GM21529 (cell line): ENCODE measurements around the gene MYOF.

Source experiments
- ATAC-seq: cut with Tn5 transposase; IDR thresholded peaks from one replicate; pipeline ENCODE4 v1.9.1; 2021; ENCODE audit not compliant: unreplicated experiment

MYOF gene, protein sequence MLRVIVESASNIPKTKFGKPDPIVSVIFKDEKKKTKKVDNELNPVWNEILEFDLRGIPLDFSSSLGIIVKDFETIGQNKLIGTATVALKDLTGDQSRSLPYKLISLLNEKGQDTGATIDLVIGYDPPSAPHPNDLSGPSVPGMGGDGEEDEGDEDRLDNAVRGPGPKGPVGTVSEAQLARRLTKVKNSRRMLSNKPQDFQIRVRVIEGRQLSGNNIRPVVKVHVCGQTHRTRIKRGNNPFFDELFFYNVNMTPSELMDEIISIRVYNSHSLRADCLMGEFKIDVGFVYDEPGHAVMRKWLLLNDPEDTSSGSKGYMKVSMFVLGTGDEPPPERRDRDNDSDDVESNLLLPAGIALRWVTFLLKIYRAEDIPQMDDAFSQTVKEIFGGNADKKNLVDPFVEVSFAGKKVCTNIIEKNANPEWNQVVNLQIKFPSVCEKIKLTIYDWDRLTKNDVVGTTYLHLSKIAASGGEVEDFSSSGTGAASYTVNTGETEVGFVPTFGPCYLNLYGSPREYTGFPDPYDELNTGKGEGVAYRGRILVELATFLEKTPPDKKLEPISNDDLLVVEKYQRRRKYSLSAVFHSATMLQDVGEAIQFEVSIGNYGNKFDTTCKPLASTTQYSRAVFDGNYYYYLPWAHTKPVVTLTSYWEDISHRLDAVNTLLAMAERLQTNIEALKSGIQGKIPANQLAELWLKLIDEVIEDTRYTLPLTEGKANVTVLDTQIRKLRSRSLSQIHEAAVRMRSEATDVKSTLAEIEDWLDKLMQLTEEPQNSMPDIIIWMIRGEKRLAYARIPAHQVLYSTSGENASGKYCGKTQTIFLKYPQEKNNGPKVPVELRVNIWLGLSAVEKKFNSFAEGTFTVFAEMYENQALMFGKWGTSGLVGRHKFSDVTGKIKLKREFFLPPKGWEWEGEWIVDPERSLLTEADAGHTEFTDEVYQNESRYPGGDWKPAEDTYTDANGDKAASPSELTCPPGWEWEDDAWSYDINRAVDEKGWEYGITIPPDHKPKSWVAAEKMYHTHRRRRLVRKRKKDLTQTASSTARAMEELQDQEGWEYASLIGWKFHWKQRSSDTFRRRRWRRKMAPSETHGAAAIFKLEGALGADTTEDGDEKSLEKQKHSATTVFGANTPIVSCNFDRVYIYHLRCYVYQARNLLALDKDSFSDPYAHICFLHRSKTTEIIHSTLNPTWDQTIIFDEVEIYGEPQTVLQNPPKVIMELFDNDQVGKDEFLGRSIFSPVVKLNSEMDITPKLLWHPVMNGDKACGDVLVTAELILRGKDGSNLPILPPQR (N-terminal part only)

DNA sequence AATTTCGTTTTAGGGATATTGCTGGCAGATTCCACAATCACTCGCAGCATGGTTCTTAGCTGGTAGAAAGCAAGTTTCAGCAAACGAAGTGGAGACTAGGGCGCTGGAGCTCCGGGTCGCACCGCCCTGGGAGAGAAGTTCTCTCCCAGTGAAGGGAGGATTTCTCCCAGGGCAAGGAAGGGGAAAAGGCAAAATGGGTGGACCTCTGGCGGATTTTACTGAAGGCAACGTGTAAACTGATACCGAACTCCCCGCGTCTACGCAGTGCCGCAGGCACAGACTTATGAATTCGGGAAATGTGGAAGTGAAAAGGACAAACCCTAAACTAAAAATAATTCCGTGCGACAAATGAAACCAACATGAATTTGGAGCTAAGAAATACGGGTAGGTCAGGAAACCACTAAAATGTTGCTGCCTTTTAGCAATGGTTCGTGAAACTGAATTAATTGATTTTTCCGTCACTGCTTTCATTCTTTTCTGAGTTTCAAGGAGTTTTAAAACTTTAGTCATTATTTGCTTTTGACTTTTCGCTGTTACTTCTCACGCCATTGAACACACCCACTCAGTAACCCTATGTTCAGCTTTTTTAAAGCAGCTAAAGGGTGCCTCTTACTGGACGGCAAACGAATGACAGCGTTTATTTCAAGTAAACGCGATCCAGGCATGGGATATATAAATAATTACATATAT, at the start of gene MYOF:
Gene MYOF, minus strand, starts transcription at position 190 of the 690 bp plus-strand sequence. Its CDS starts 140 bp downstream, at position 50.
- ATAC-seq = peak; percentile 81

DNA sequence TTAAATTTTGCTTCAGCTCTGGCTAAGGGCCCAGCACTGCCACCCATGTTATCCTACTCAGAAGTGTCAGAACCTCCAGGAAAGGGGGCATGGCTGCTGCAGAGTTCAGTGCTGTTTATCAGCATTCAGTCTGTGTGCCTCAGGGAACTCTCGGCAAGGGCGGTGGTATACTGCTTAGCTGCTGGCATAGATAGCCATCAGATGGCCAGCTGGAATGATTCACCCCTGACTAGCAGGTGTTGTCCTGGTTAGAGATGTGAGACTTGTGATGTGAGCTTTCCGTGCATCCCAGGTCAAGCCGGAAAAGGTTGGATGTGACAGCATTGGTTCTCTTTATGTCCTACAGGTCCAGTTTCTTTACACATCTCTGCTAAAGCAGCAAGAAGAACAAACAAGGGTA, 36.4 kb upstream of the MYOF start:
- ATAC-seq = no peak

DNA sequence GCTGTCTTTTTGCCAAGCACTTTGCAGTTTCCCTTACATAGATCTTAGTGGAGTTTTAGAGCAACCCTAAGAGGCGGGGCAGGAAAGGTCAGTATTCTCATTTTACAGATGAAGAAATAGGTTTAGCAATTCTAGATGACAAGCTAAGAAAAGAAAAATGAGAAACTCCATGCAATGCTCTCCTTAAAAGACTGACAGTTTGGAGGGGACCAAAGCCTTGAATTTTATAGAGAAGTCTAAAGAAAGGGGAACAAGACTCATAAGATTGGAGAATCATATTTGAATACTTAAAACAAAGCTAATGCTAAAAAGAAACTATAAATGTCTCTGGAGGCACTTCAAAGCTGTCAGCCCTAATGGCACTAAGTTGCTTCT, 33.9 kb upstream of the MYOF start:
- ATAC-seq = no peak

DNA sequence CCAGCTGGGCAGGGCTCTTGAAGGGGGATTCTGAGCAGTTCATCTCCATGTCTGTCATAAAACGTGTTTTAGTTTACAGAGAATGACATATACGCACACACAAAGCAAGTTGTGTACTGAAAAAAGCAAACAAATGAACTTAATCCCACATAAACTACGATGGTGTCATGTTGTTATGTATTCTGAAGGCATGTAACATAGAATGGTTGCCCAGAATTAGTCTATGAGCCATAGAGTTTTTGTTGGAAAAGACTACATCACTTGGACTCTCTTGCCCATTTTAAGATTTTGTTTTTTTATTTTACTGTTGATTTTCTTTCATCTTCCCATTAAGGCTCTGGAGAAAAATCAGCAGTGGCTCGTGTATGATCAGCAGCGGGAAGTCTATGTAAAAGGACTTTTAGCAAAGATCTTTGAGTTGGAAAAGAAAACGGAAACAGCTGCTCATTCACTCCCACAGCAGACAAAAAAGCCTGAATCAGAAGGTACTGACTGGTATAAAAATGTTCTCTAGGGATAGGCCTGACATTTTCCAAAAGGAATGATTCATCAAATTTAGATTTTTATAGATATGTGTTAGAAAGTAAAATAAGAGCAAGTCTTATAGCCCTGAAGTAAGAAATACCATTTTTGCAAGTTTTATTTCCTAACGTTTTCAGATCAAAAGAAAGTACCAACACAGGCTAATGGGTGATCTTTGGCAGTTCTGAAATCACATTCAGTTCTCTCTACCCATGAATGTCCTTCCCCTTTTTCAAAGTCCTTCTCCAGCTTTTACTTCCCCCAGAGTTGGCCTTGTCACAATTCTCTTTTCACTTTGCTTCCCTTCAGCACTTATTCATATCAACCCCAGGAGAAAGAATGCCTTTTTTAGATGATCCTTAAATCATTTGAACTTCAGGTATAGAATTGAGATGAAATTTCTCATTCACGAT, 33.2 kb upstream of the MYOF start:
- no peak for ATAC-seq

DNA sequence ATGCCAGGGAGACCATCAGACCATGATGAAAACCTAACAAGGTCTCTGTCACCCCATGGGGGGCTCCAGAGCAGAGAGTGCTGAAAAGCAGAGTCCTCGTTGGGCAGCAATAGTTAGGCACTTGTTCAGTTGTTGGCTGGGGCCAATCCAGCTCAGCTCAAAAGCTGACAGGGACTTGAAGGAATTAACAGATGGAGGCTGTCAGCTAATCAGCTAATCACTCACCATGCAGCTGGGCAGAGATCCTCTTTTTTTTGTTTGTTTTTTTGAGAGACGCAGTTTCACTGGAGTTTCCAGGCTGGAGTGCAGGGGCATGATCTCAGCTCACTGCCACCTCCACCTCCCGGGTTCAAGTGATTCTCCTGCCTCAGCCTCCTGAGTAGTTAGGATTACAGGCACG, 32.4 kb upstream of the MYOF start:
- no peak for ATAC-seq

DNA sequence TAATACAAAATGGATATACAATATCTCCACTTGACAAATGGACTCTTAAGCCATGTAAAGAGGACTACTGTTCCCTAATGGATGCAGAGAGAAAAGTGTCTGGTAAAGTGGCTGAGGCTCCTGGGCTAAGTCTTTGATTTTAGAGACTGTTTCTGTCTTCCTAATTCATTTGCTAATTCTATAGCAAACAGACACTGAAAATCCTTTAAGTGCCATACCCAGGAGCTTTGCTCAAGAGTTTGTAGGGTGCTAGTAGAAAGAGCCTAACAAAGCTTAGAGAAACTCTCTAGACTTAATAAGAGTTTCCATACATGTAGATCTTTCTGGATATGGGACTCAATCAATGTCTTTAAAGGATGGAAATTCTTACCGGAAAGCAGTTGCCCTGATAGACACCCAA, 31.0 kb upstream of the MYOF start:
- no peak for ATAC-seq

DNA sequence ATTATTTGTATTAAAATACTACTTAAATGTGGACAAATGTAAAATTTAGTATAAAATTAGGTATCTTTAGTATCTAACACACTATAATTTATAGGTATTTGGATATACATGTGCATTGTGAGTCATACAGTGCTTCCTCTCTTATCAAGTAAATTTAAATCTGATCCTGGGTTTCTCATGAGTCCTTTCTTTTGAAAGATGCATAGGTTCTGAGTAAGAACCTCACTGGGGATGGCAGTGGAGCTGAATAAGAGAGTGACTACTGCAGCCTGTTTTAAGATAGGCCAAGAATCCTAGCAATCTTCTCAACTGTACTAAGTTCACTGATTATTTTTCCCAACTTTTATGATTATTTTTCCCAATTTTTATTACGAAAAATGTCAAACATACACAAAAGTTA, 30.4 kb upstream of the MYOF start:
- ATAC-seq = no peak

DNA sequence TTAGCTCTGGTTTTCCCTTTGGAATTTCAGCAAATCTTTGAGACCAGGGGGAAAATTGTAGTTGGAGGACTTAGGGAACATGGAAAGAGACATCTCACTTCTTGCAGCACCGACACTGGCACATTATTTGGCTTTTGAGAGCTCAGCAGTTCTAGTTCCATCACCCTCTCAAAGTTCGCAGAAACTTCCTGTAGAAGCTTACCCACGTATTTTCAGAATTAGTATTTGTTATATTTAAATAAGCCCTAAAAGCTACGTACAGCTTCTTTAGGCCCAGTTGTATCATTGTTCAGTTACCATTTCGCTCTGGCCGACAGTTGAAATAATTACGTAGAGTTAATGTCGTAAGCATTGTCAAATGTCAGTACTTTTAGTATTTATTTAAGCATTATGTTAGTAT, 27.7 kb upstream of the MYOF start:
- ATAC-seq = no peak

DNA sequence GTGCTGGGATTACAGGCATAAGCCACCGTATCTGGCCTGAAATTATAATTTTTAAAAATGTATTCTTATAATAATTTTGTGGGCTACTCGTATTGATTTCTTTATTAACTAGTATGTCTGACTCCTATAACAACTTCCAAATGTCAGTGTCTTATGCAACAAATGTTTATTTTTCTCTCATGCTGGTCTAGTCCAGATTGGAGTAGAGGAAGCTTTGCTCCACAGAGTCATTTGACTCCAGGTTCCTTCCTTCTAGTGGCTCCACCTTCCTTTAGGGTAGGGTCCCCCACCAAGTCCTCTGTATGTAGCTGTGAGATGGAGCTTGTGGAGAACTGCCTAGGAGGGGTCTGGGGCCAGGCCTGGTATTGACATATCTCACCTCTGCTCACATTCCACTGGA, 22.9 kb upstream of the MYOF start:
- no peak for ATAC-seq

DNA sequence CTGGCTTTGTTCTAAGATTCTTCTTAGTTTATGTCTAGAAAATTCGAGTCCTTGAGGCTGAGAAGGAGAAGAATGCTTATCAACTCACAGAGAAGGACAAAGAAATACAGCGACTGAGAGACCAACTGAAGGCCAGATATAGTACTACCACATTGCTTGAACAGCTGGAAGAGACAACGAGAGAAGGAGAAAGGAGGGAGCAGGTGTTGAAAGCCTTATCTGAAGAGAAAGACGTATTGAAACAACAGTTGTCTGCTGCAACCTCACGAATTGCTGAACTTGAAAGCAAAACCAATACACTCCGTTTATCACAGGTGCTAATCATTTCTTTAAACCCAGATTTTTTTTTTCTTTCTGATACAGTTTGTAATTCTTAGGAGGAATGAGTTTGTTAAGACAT, 20.9 kb upstream of the MYOF start:
- ATAC-seq = peak; percentile 86

DNA sequence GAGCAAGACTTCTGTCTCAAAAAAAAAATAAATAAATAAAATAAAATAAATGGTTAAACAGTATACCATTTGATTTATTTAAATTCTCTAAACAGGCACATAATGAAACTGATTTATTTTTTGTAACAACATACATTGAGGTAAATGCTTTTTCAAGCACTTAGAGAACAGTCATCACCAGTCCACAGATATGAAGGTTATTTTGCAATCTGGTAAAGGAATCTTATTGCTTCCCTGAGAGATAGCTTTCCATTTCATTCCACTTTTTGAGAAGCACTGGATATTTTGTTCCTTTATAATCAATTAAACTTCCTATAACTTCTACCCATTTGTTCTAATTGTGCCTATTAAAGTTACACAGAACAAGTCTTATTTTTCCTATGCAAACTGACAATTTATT, 19.5 kb upstream of the MYOF start:
- no peak for ATAC-seq

DNA sequence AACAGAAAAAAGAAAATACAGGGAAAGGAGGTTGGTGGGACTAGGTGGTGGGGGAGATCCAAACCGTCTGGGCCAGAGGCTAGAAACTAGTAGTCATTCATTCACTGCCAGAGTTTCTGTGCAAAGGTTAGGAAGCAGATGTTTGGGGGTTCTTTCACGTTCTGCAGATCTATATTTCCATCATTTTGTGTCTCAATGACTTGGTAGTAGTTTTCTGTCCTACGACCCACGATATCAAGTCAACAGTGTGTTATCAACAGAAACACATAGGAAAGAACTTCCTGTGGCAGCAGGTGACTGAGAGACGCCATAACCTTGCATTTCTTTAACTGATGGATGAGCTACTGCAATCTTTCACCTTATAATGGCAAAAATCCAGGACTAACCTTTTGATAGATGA, 16.0 kb upstream of the MYOF start:
- ATAC-seq = no peak

DNA sequence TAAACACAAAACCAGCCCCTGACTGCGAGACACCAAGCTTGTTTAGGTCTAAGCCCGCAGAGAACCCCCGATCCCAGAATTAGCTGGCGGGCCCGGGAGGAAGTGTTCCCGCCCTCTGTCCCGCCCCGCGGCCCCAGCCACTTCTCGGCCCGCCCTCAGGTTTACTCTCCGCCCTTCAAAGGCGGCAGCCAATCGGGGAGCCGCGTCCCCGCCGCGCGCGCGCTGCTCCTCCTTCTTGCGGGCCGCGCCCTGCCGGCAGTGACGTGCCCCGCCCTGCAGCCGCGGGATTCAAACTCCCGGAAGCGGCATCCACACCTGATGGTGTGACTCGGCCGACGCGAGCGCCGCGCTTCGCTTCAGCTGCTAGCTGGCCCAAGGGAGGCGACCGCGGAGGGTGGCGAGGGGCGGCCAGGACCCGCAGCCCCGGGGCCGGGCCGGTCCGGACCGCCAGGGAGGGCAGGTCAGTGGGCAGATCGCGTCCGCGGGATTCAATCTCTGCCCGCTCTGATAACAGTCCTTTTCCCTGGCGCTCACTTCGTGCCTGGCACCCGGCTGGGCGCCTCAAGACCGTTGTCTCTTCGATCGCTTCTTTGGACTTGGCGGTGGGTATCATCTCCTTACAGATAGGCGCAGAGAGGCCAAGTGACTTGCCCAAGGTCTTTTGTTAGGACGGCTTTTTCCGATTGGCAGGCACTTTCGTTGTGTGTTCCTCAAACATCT, 14.3 kb upstream of the MYOF start, which contains the start of gene CEP55:
Gene CEP55, plus strand, starts transcription at position 291 of the 720 bp plus-strand sequence. CDS start 3,440 bp downstream, outside the sequence.
- peak; percentile 98 for ATAC-seq

DNA sequence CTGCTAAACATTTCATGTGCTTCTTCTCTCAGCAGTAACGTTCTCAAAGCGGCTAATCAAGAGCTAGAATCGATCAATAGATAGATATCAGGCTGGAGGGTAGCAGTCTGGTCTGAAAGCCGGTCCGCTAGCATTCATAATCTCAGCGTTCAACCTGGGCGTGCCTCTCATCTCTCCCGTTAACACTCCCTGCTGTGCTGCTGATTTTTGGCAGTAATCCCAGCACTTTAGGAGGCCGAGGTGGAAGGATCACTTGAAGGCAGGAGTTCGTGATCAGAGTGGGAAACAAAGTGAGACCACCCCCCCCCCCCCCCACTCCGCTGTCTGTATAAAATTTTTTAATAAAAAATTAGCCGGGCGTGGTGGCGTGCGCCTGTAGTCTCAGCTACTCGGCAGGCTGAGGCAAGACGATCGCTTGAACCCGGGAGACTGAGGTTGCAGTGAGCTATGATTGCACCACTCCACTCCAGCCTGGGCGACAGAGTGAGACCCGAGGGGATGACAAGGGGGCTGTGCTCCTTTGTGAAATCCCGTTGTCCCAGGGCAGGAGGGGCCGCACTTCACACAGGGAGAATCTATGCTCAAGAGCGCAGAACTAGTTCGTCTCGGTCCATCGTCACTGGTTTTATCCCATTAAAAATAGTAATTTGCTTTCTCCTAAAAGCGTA, 13.7 kb upstream of the MYOF start:
- peak; percentile 19 for ATAC-seq

DNA sequence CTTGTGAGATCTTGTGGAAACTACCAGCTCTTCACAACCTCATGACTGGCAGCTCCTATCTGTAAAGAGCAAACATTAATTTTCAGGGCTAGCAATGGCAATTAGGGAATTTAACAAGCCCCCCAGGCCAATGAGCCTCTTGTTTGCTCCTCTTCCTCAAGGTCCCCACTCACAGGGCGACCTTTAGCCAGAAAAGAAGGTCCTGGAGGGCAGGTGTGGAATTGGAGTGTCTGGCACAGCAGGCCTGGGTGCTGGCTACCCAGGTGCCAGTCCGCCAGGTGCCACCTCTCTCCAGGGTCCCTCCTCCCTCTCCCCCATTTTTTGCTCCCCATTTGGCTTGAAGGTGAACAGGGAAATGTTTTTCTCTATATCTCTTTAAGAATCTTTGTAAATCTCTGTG, 12.4 kb upstream of the MYOF start:
- no peak for ATAC-seq

DNA sequence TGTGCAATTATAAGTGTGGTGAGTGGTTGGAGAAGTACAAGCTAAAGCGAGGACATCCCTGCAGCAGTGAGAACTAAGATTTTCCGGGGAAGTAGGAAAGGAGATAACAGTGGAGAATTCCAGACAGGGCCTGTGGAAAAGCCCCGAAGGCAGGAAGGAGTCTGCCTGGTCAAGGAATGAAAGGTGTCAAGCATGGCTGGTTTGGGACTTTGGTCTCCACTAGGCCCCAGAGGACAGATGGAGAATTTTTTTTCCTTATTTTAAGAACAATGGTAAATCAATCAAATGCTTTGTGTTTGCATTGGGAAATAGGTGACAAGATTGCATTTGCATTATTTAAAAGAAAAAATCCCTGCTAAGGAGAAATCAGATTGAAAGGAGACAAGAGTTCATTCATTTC, 11.0 kb upstream of the MYOF start:
- no peak for ATAC-seq

DNA sequence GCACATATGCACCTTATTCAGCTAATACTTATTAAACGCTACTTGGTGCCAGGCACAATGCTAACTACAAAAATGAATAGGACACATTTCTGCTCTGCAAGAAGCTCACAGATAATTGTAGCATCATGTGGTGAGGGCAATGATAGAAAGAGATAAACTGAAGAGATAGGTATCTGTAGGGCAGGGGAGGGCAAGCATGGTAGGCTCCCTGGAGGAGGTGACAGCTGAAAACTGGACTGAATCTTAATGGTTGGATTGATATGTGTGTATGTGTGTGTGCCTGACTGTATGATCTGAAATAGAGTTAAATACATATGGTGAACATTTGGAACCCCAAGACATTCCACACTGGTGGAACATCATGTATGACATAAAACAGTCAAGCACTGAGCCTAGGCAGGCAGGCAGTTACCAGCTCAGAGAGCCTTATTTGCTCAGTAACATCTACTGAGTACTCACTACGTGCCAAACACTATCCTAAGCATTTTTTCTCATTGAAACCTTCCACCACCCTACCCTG, 9.5 kb upstream of the MYOF start:
- no peak for ATAC-seq

DNA sequence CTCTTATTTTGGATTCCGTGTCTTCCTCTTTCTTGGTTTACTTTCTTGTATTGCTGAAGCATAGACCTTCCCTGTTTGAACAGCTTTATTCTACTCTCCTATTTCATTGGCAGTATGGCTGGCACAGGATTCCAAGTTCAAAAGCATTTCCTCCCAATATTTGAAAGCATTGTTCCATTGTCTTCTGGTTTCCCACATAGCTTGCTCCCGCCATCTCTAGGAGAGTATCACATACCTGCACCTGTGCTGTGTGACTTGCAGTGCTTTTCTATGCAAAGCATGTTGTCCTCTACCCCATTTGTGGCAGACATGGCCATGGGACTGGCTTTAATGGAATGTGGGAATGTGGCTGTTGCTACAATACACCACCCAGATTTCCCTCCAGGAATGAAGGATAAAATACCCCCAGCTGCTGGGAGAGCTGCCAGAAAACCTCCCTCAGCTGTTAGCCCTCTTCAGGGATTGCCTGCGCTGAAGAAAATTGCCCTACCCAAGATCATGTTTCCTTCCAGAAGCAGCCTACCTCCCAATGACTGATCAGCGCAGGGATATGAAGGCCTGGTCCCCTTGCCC, 6.9 kb upstream of the MYOF start:
- no peak for ATAC-seq
